ENCODE measurements around the gene SMOC1. TPM values are rescaled to one million over a fixed set of nuclear protein-coding genes. Genes with fewer than 3 reads are reported as not detected.

The SMOC1 gene
- total RNA-seq, 1 experiment from 2014 or later, result 0.46 TPM

GRCh38 chr14:69910871-69911270 lies 31.7 kb downstream of the SMOC1 start:
- no peaks in the 10 kb centered on the region for H3K4me1 ChIP-seq (ENCODE audit: control insufficient read depth, insufficient read depth, low read length)
- peaks cover 3% of the 10 kb centered on the region for H3K27me3 ChIP-seq (ENCODE audit: control insufficient read depth, insufficient read depth, low read length)
- ATAC-seq, result no peak
- no peaks in the 10 kb centered on the region for H3K36me3 ChIP-seq (ENCODE audit: control insufficient read depth, insufficient read depth, low read length)
- TF ChIP-seq SIN3A (IDR thresholded peaks at IDR 0.05; ENCODE audit: borderline replicate concordance, insufficient read depth, low read depth, low read length), result no peak
- TF ChIP-seq POLR2AphosphoS5 (IDR thresholded peaks at IDR 0.05; ENCODE audit: low read depth, low read length), result no peak
- no peak for TF ChIP-seq REST (IDR thresholded peaks at IDR 0.05; ENCODE audit: insufficient read depth in 1 of 2, low read depth in 2 of 2, low read length in 1 of 2)
- TF ChIP-seq CTCF (IDR thresholded peaks at IDR 0.05), result no peak
- DNase-seq (ENCODE audit: low read depth, low spot score), result no peak
- no TSS peak for BruUV-seq (replicated peaks)
- intact Hi-C loops (cut with micrococcal nuclease; ENCODE audit: unreplicated experiment), result no loop called here
- no peaks in the 10 kb centered on the region for H3K9me3 ChIP-seq (ENCODE audit: control insufficient read depth, insufficient read depth, low read depth, low read length)
- H3K27ac ChIP-seq (ENCODE audit: low read length), result no peak overlapping the region
- POLR2A ChIA-PET, result no interaction called here
- no peak overlapping the region for H3K4me3 ChIP-seq (ENCODE audit: low read depth in 2 of 2, low read length in 2 of 2)
- CTCF ChIA-PET, result no interaction called here
- in situ Hi-C loops (cut with HindIII; ENCODE audit: low pct_unique_long_range_greater_than_20kb, low sequenced_read_pairs), result no loop called here

GRCh38 chr14:69913686-69914085 lies 34.5 kb downstream of the SMOC1 start:
- intact Hi-C loops (cut with micrococcal nuclease; ENCODE audit: unreplicated experiment) (no loop called here), in situ Hi-C loops (cut with HindIII; ENCODE audit: low pct_unique_long_range_greater_than_20kb, low sequenced_read_pairs) (no loop called here)
- ChIA-PET CTCF (no interaction called here), POLR2A (no interaction called here)
- BruUV-seq (replicated peaks), result no TSS peak
- no peaks in the 10 kb centered on the region for H3K36me3 ChIP-seq (ENCODE audit: control insufficient read depth, insufficient read depth, low read length)
- ATAC-seq (no peak), DNase-seq (ENCODE audit: low read depth, low spot score) (no peak)
- H3K4me1 ChIP-seq (ENCODE audit: control insufficient read depth, insufficient read depth, low read length), result no peaks in the 10 kb centered on the region
- no peaks in the 10 kb centered on the region; the same call in 1 of the 2 replicates for H3K27me3 ChIP-seq (ENCODE audit: control insufficient read depth, insufficient read depth, low read length)
- H3K27ac ChIP-seq (ENCODE audit: low read length), result no peak overlapping the region
- H3K4me3 ChIP-seq (ENCODE audit: low read depth in 2 of 2, low read length in 2 of 2), result no peak overlapping the region
- no peaks in the 10 kb centered on the region for H3K9me3 ChIP-seq (ENCODE audit: control insufficient read depth, insufficient read depth, low read depth, low read length)
- TF ChIP-seq TCF7L2 (IDR thresholded peaks at IDR 0.05; ENCODE audit: low read depth, low read length), result no peak
- no peak for TF ChIP-seq POLR2AphosphoS5 (IDR thresholded peaks at IDR 0.05; ENCODE audit: low read depth, low read length)

GRCh38 chr14:69916396-69916795 lies 37.2 kb downstream of the SMOC1 start:
- intact Hi-C loops (cut with micrococcal nuclease; ENCODE audit: unreplicated experiment), result no loop called here
- H3K36me3 ChIP-seq (ENCODE audit: control insufficient read depth, insufficient read depth, low read length), result no peaks in the 10 kb centered on the region
- H3K4me3 ChIP-seq (ENCODE audit: low read depth in 2 of 2, low read length in 2 of 2), result no peak overlapping the region
- no peak for TF ChIP-seq TCF7L2 (IDR thresholded peaks at IDR 0.05; ENCODE audit: low read depth, low read length)
- no peaks in the 10 kb centered on the region for H3K4me1 ChIP-seq (ENCODE audit: control insufficient read depth, insufficient read depth, low read length)
- no peak overlapping the region for H3K27ac ChIP-seq (ENCODE audit: low read length)
- DNase-seq (ENCODE audit: low read depth, low spot score) (no peak), ATAC-seq (no peak)
- H3K27me3 ChIP-seq (ENCODE audit: control insufficient read depth, insufficient read depth, low read length), result no peaks in the 10 kb centered on the region; the same call in 1 of the 2 replicates
- ChIA-PET CTCF (no interaction called here), POLR2A (no interaction called here)
- H3K9me3 ChIP-seq (ENCODE audit: control insufficient read depth, insufficient read depth, low read depth, low read length), result no peaks in the 10 kb centered on the region
- no TSS peak for BruUV-seq (replicated peaks)
- in situ Hi-C loops (cut with HindIII; ENCODE audit: low pct_unique_long_range_greater_than_20kb, low sequenced_read_pairs), result no loop called here

Measured in Panc1 (cell line).